ENCODE results near the gene APCDD1L.

DNA sequence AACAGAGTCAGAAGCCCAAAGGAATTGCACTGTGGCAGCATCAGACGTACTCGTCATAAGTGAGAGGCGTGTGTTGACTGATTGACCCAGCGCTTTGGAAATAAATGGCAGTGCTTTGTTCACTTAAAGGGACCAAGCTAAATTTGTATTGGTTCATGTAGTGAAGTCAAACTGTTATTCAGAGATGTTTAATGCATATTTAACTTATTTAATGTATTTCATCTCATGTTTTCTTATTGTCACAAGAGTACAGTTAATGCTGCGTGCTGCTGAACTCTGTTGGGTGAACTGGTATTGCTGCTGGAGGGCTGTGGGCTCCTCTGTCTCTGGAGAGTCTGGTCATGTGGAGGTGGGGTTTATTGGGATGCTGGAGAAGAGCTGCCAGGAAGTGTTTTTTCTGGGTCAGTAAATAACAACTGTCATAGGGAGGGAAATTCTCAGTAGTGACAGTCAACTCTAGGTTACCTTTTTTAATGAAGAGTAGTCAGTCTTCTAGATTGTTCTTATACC, 70.4 kb downstream of the APCDD1L start:
- no peak for TF ChIP-seq EP300 (IDR thresholded peaks at IDR 0.05)
- no peak for TF ChIP-seq POLR2A (IDR thresholded peaks at IDR 0.05)
- TF ChIP-seq, protein P1, sequence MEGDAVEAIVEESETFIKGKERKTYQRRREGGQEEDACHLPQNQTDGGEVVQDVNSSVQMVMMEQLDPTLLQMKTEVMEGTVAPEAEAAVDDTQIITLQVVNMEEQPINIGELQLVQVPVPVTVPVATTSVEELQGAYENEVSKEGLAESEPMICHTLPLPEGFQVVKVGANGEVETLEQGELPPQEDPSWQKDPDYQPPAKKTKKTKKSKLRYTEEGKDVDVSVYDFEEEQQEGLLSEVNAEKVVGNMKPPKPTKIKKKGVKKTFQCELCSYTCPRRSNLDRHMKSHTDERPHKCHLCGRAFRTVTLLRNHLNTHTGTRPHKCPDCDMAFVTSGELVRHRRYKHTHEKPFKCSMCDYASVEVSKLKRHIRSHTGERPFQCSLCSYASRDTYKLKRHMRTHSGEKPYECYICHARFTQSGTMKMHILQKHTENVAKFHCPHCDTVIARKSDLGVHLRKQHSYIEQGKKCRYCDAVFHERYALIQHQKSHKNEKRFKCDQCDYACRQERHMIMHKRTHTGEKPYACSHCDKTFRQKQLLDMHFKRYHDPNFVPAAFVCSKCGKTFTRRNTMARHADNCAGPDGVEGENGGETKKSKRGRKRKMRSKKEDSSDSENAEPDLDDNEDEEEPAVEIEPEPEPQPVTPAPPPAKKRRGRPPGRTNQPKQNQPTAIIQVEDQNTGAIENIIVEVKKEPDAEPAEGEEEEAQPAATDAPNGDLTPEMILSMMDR (IDR thresholded peaks at IDR 0.05): no peak
- TF ChIP-seq POLR2AphosphoS5 (IDR thresholded peaks at IDR 0.05): no peak

Data from upper lobe of left lung (tissue), 4 donors.